Measurements from ENCODE around the gene TIAM1.

The TIAM1 gene

GRCh38 chr21:31087639-31088473, 256.2 kb downstream of the TIAM1 start:
- DNase-seq (ENCODE audit: low spot score): no peak

GRCh38 chr21:31084689-31085088, 259.4 kb downstream of the TIAM1 start:
- no peak for DNase-seq (ENCODE audit: low spot score)

DNA sequence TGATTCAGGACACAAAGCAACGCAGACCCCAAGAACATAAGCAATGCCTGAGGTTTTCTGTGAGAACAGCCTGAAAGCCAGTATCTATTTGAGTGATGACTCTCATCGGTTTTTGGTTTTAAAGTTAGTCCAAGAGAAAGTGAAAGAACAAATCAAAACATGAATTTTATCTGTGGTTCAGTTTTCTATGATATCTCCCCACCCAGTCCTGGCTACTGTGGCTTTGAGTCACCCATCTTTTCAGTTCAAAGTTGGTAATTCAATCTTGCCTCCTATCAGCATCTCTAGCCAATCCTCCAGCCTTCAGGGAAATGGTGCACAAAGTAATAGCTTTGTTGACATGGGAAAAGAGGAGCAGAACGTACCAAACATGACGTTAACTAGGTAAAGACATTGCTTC, 265.3 kb downstream of the TIAM1 start:
- no peak for DNase-seq (ENCODE audit: low spot score)

DNA sequence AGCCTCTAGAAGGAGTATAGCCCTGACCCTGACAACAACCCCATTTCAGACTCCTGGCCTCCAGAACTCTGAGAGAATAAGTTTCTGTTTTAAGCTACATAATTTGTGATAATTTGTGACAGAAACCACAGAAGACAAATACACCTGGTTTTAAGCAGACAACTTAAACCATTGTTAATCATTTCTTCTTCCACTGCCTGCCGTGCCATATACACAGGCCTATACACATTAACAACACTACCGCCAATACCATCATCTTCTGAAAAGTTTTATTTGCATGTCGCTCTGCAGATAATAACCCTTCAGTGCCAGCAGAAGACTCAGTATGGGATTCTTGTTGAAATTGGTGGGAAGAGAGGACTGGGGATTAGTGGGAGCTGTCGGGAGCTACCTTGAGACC, 265.8 kb downstream of the TIAM1 start:
- no peak for DNase-seq (ENCODE audit: low spot score)

GRCh38 chr21:31075848-31076247, 268.2 kb downstream of the TIAM1 start:
- no peak for DNase-seq (ENCODE audit: low spot score)

- DNase-seq (ENCODE audit: low spot score): no peak
Observed at GRCh38 chr21:31072533-31072932, 271.5 kb downstream of the TIAM1 start.
